Measurements from ENCODE around the gene C14orf180.

C14orf180 gene

GRCh38 chr14:104582005-104582404, 2.4 kb downstream of the C14orf180 start:
- DNase-seq (ENCODE audit: low read depth) = no peak
- H3K4me3 ChIP-seq (ENCODE audit: low read depth, low read length) = no peak overlapping the region
- no peak for TF ChIP-seq CTCF (IDR thresholded peaks at IDR 0.05; ENCODE audit: low read depth, low read length)
- no peak for TF ChIP-seq POLR2A (IDR thresholded peaks at IDR 0.05; ENCODE audit: extremely low read depth, insufficient read length)
- no peak for TF ChIP-seq MYC (IDR thresholded peaks at IDR 0.05; ENCODE audit: low read depth, low read length)
- no peak for TF ChIP-seq MAX (IDR thresholded peaks at IDR 0.05; ENCODE audit: low read depth, low read length)

- no peak for DNase-seq (ENCODE audit: low read depth)
- H3K4me3 ChIP-seq (ENCODE audit: low read depth, low read length) = no peak overlapping the region
- TF ChIP-seq POLR2A (IDR thresholded peaks at IDR 0.05; ENCODE audit: extremely low read depth, insufficient read length) (no peak), MAX (IDR thresholded peaks at IDR 0.05; ENCODE audit: low read depth, low read length) (no peak), CTCF (IDR thresholded peaks at IDR 0.05; ENCODE audit: low read depth, low read length) (no peak), MYC (IDR thresholded peaks at IDR 0.05; ENCODE audit: low read depth, low read length) (no peak)
Observed at GRCh38 chr14:104582662-104583061, 3.1 kb downstream of the C14orf180 start.

- H3K4me3 ChIP-seq (ENCODE audit: low read depth, low read length) = no peak overlapping the region
- DNase-seq (ENCODE audit: low read depth) = no peak
- TF ChIP-seq CTCF (IDR thresholded peaks at IDR 0.05; ENCODE audit: low read depth, low read length) (no peak), POLR2A (IDR thresholded peaks at IDR 0.05; ENCODE audit: extremely low read depth, insufficient read length) (no peak), MAX (IDR thresholded peaks at IDR 0.05; ENCODE audit: low read depth, low read length) (peak; percentile 16; the same call in 1 of the 2 replicates), MYC (IDR thresholded peaks at IDR 0.05; ENCODE audit: low read depth, low read length) (no peak)
Observed at GRCh38 chr14:104583424-104584306, 4.1 kb downstream of the C14orf180 start.

- DNase-seq (ENCODE audit: low read depth) = no peak
- H3K4me3 ChIP-seq (ENCODE audit: low read depth, low read length) = no peak overlapping the region
- TF ChIP-seq POLR2A (IDR thresholded peaks at IDR 0.05; ENCODE audit: extremely low read depth, insufficient read length) (no peak), MAX (IDR thresholded peaks at IDR 0.05; ENCODE audit: low read depth, low read length) (no peak), CTCF (IDR thresholded peaks at IDR 0.05; ENCODE audit: low read depth, low read length) (no peak), MYC (IDR thresholded peaks at IDR 0.05; ENCODE audit: low read depth, low read length) (no peak)
Observed at GRCh38 chr14:104584557-104584956, 5.0 kb downstream of the C14orf180 start.

- TF ChIP-seq MYC (IDR thresholded peaks at IDR 0.05; ENCODE audit: low read depth, low read length) (no peak), CTCF (IDR thresholded peaks at IDR 0.05; ENCODE audit: low read depth, low read length) (no peak), POLR2A (IDR thresholded peaks at IDR 0.05; ENCODE audit: extremely low read depth, insufficient read length) (no peak), MAX (IDR thresholded peaks at IDR 0.05; ENCODE audit: low read depth, low read length) (no peak)
- no peak overlapping the region for H3K4me3 ChIP-seq (ENCODE audit: low read depth, low read length)
- no peak for DNase-seq (ENCODE audit: low read depth)
Observed at GRCh38 chr14:104585966-104586697, 6.6 kb downstream of the C14orf180 start.

Data from NB4 (cell line).